Activated naive CD8-positive, alpha-beta T cell treated with anti-CD3 and anti-CD28 coated beads for 36 hours (primary cell): Measurements from ENCODE around the gene GALNS. TPM values are rescaled to one million over a fixed set of nuclear protein-coding genes. Genes with fewer than 3 reads are reported as not detected.
"Not testable (repeated sequence)": the region's sequence is repeated elsewhere in the genome, so short reads cannot be mapped to it uniquely, and the experiment has no call there.

Source experiments
- DNase-seq: peaks from one replicate; pipeline ENCODE4 v3.0.0; 2021
- H3K27ac Mint-ChIP-seq: one replicate; pipeline ENCODE4 v1.8.0; 2022; ENCODE audit warnings: mild to moderate bottlenecking, moderate library complexity, mixed read lengths
- H3K27me3 Mint-ChIP-seq: one replicate; pipeline ENCODE4 v1.8.0; 2022; ENCODE audit warnings: mild to moderate bottlenecking, mixed read lengths
- H3K36me3 Mint-ChIP-seq: one replicate; pipeline ENCODE4 v1.8.0; 2021; ENCODE audit warnings: mild to moderate bottlenecking, mixed read lengths
- H3K4me1 Mint-ChIP-seq: one replicate; pipeline ENCODE4 v1.8.0; 2021; ENCODE audit warnings: mixed read lengths
- H3K4me3 Mint-ChIP-seq: one replicate; pipeline ENCODE4 v1.8.0; 2022; ENCODE audit warnings: mild to moderate bottlenecking, moderate library complexity, mixed read lengths
- H3K9me3 Mint-ChIP-seq: one replicate; pipeline ENCODE4 v1.8.0; 2022; ENCODE audit warnings: mixed read lengths
- total RNA-seq, 2 experiments: library from RNA; stranded (reverse); gene quantifications; one replicate each; pipeline ENCODE4 v1.2.3, GENCODE V29; 2021

GALNS gene
- total RNA-seq, 2 experiments from 2014 or later, result 14.7 to 14.9 TPM

- H3K4me1 Mint-ChIP-seq, result peaks cover 1% of the 10 kb centered on the region
Measured at GRCh38 chr16:88894681-88895300, 38.0 kb upstream of the GALNS start.

DNA sequence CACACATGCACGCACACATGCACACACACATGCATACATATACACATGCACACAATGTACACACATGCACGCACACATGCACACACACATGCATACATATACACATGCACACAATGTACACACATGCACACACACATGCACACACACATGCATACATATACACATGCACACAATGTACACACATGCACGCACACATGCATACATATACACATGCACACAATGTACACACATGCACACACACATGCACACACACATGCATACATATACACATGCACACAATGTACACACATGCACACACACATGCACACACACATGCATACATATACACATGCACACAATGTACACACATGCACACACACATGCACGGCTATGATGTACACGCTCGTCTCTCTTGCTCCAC, 37.5 kb upstream of the GALNS start:
- not testable (repeated sequence) for H3K4me3 Mint-ChIP-seq, H3K27me3 Mint-ChIP-seq, H3K27ac Mint-ChIP-seq, H3K36me3 Mint-ChIP-seq, H3K4me1 Mint-ChIP-seq, H3K9me3 Mint-ChIP-seq, DNase-seq

More at GRCh38 chr16:88894681-88895300, 38.0 kb upstream of the GALNS start:
- Mint-ChIP-seq H3K9me3 (peaks cover 2% of the 10 kb centered on the region), H3K27ac (no peak overlapping the region), H3K4me3 (no peak overlapping the region), H3K36me3 (no peaks in the 10 kb centered on the region), H3K27me3 (no peaks in the 10 kb centered on the region)
- no peak for DNase-seq

DNA sequence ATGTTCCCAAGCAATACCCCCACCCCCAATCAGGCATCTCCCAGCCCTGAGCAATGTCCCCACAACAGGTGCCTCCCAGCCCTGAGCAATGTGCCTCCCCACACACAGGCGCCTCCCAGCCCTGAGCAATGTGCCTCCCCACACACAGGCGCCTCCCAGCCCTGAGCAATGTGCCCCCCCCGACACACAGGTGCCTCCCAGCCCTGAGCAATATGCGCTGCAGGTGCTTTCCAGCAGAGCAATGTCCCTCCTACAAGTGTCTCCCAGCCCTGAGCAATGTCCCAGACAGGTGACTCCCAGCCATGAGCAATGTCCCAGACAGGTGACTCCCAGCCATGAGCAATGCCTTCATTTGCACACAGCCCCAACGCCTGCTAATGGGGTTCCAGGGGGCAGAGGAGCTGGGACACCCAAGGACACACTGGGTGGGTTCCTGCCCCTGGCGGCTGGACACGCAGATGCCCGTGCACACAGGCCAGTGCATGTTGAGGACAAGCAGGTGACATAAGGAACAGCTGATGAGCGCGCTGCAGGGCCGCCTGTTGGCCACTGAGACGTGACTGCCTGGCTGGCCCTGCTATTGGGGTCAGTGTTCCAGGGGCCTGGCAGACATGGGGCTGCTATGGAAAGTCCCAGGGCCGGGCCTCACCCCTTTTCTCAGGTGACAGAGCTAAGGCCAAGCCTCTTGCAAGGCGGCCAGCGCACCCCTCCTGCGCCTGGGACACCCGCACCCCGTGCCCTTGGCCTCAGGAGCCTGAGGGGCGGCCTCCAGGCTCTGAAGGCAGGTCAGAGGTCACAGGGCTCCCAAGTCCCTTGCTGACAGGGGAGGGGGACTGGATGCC, 36.6 kb upstream of the GALNS start:
- peaks cover 1% of the 10 kb centered on the region for H3K4me1 Mint-ChIP-seq
- H3K9me3 Mint-ChIP-seq, result peaks cover 2% of the 10 kb centered on the region
- no peak overlapping the region for H3K4me3 Mint-ChIP-seq
- H3K27ac Mint-ChIP-seq, result no peak overlapping the region
- DNase-seq, result no peak
- no peaks in the 10 kb centered on the region for H3K36me3 Mint-ChIP-seq
- H3K27me3 Mint-ChIP-seq, result no peaks in the 10 kb centered on the region

- H3K9me3 Mint-ChIP-seq, result peaks cover 2% of the 10 kb centered on the region
- H3K27ac Mint-ChIP-seq, result no peak overlapping the region
- peaks cover 1% of the 10 kb centered on the region for H3K4me1 Mint-ChIP-seq
Measured at GRCh38 chr16:88892065-88892464, 35.3 kb upstream of the GALNS start.

GRCh38 chr16:88891083-88891482, 34.3 kb upstream of the GALNS start:
- H3K27me3 Mint-ChIP-seq, result no peaks in the 10 kb centered on the region
- peaks cover 2% of the 10 kb centered on the region for H3K9me3 Mint-ChIP-seq
- no peak overlapping the region for H3K4me3 Mint-ChIP-seq
- H3K4me1 Mint-ChIP-seq, result peaks cover 1% of the 10 kb centered on the region
- no peak overlapping the region for H3K27ac Mint-ChIP-seq
- no peaks in the 10 kb centered on the region for H3K36me3 Mint-ChIP-seq
- no peak for DNase-seq

More at GRCh38 chr16:88892065-88892464, 35.3 kb upstream of the GALNS start:
- H3K4me3 Mint-ChIP-seq, result no peak overlapping the region
- H3K36me3 Mint-ChIP-seq, result no peaks in the 10 kb centered on the region
- DNase-seq, result no peak
- H3K27me3 Mint-ChIP-seq, result no peaks in the 10 kb centered on the region

DNA sequence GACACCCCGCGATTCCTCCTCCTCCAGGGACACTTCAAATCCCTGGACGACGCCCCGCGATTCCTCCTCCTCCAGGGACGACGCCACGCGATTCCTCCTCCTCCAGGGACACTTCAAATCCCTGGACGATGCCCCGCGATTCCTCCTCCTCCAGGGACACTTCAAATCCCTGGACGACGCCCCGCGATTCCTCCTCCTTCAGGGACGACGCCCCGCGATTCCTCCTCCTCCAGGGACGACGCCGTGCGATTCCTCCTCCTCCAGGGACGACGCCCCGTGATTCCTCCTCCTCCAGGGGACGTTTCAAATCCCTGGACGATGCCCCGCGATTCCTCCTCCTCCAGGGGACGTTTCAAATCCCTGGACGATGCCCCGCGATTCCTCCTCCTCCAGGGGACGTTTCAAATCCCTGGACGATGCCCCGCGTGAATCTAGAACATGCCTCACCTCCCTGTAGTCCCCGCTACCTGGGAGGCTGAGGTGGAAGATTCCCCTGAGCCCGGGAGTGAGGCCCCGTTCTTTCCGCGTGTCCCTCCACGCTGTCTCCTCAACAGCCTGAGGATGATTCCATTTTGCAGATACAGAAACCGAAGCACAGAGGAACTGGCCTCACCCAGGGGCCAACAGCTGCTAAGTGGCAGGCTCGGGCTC, 33.1 kb upstream of the GALNS start:
- DNase-seq, H3K36me3 Mint-ChIP-seq, H3K4me3 Mint-ChIP-seq, H3K9me3 Mint-ChIP-seq, H3K4me1 Mint-ChIP-seq, H3K27ac Mint-ChIP-seq, H3K27me3 Mint-ChIP-seq: not testable (repeated sequence)

DNA sequence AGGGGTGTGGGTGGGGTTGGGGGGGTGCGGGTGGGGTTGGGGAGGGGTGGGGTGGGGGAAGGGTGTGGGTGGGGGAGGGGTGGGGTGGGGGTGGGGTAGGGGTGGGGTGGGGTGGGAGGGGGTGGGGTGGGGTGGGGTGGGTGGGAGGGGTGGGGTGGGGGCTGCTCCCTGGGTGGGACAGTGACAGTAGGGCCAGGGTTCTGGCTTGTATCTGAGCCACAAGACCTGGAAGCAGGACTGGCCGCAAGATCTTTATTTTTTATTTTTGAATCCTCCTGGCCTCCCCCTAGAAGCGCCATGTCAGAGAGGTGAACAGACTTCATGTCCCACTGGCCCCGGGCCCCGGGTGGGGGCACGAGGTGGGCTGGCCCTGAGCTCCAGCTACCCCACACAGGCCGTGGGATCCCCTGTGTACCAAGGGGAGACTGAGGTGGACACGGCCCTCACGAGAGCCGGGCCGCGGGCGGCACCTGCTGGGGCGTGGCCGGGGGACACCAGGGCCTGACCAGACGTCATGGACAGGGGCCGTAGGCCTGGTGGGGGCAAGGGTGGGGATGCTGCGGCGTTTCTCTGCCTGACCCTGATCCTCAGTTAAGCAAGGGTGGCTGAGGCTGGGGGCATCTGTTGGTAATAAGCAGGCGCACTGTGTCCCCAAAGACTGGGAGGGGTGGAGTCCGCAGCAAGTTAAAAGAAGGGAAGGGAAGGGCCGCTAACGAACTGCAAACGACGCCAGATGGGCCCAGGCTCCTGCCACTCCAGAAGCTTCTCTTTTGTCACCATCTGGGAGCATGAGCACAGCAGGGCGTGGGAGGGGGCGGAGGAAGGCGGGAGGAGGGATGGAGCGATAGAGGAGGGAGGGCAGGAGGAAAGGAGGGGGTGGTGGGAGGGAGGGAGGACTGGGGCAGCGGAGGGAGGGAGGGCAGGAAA, 32.0 kb upstream of the GALNS start:
- H3K9me3 Mint-ChIP-seq, result no peaks in the 10 kb centered on the region
- H3K36me3 Mint-ChIP-seq, result no peaks in the 10 kb centered on the region
- no peak for DNase-seq
- H3K4me3 Mint-ChIP-seq, result no peak overlapping the region
- no peak overlapping the region for H3K27ac Mint-ChIP-seq
- H3K27me3 Mint-ChIP-seq, result no peaks in the 10 kb centered on the region
- H3K4me1 Mint-ChIP-seq, result no peaks in the 10 kb centered on the region

DNA sequence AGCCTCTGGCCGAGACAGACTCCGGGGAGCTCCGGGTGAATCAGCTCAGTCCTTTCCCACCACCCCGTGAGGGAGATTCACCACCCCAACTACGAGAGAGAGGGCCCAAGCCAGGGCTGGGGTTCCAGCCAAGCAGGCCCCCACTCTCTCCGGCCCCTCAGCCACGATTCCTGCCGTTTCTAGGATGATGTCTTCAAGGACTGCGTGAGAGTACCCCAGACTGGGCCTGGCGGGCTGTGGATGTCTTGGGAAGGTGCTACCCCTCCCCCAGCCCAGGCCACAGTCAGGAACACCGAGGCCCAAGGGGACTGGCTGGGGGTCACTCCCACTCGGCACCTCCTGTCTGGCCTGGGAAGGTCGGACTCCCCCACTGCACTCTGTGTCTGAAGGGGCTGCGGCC, 31.3 kb upstream of the GALNS start:
- DNase-seq, result no peak
- Mint-ChIP-seq H3K27ac (no peak overlapping the region), H3K9me3 (no peaks in the 10 kb centered on the region), H3K36me3 (no peaks in the 10 kb centered on the region), H3K4me1 (no peaks in the 10 kb centered on the region), H3K27me3 (no peaks in the 10 kb centered on the region), H3K4me3 (no peak overlapping the region)

- Mint-ChIP-seq H3K4me3 (no peak overlapping the region), H3K27me3 (no peaks in the 10 kb centered on the region), H3K27ac (no peak overlapping the region), H3K36me3 (no peaks in the 10 kb centered on the region), H3K4me1 (no peaks in the 10 kb centered on the region), H3K9me3 (peaks cover 1% of the 10 kb centered on the region)
- no peak for DNase-seq
Measured at GRCh38 chr16:88886845-88887521, 30.2 kb upstream of the GALNS start.

- DNase-seq, result no peak
- Mint-ChIP-seq H3K27me3 (no peaks in the 10 kb centered on the region), H3K36me3 (no peaks in the 10 kb centered on the region), H3K4me3 (no peak overlapping the region), H3K9me3 (peaks cover 1% of the 10 kb centered on the region), H3K4me1 (no peaks in the 10 kb centered on the region), H3K27ac (no peak overlapping the region)
Measured at GRCh38 chr16:88886420-88886844, 29.7 kb upstream of the GALNS start.

DNA sequence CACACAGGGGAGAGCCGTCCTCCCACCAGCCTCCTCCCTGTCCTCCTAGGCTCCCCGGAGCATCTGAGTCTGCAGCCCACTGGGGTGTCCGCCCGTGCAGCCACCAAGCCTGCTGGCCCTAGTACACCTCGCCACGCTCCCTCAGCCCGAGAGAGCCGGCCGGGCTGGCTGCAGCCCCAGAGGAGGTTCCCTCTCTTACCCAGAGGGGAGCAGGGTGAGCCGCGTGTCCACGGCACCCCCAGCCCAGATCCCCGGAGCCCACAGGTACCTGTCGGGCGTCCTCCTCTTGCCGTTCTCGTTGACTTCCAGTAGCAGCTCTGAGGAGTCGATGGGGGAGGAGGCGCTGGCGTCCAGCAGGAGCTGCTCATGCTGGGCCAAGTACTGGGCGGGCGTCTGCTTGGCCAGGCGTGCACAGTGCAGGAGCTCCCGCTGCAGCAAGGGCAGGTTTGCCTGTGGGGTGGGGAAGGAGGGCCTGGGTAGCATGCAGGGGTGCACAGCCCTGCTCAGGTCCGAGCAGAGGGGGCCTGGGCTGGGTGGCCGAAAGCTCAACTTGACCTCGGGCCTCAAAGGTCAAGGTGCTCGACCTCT, 29.0 kb upstream of the GALNS start:
- no peaks in the 10 kb centered on the region for H3K4me1 Mint-ChIP-seq
- H3K4me3 Mint-ChIP-seq, result no peak overlapping the region
- peaks cover 1% of the 10 kb centered on the region for H3K9me3 Mint-ChIP-seq
- H3K36me3 Mint-ChIP-seq, result no peaks in the 10 kb centered on the region
- no peak overlapping the region for H3K27ac Mint-ChIP-seq
- no peaks in the 10 kb centered on the region for H3K27me3 Mint-ChIP-seq
- DNase-seq, result no peak

DNA sequence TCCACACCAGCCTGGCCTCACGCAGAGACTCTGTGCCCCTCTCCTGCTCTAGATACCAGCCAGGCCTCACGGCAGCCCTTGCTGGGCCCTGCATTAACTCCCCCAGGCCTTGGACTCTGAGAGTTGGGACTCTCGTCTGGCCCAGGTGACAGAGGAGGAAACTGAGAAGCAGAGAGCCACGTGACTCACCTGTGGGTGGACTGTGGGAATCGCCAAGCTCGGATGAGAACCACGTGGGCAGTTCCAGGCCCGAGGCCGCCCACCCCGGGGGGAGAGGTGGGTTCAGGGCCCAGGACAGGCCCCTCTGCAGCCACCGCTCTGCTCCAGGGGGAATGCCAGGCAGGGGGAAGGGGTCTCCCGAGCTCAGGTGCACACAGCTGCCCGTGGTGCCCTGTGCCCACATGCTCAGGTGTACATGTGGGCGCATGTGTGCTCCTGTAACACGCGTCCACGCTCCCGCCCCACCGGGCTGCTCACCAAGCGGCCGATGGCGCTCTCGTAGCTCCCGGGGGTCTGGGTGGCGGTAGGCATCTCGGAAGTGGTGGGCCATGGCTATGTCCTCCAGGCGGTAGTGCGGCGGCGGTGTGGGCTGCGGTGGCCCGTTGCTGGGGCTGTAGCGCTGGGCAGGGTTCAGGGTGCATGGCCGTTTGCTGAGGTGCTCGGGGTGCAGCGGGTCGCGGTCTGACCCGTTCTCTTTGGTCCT, 28.0 kb upstream of the GALNS start:
- Mint-ChIP-seq H3K27me3 (no peaks in the 10 kb centered on the region), H3K27ac (no peak overlapping the region), H3K4me1 (no peaks in the 10 kb centered on the region), H3K9me3 (peaks cover 1% of the 10 kb centered on the region), H3K4me3 (no peak overlapping the region), H3K36me3 (no peaks in the 10 kb centered on the region)
- DNase-seq, result no peak

DNA sequence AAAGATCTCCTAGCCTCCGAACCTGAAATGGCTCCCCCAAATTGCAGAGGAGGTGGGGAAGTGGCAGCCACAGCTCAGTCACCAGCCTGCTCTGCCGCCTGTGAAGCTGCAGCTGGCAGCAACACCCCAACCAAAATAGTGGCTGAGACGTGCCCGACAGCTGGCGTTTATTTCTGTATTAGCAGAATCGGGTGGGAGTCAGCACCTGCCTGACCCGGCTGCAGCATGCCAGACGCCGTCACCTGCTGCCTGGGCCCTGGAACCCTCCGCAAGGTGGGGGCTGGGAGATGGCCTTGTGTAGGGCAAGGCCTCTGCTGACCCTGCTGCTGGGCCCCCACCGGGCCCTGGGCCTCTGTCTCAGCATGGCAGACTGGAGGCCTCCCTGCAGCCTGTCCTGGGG, 27.2 kb upstream of the GALNS start:
- no peak overlapping the region for H3K27ac Mint-ChIP-seq
- no peaks in the 10 kb centered on the region for H3K4me1 Mint-ChIP-seq
- H3K9me3 Mint-ChIP-seq, result peaks cover 1% of the 10 kb centered on the region
- no peak overlapping the region for H3K4me3 Mint-ChIP-seq
- H3K36me3 Mint-ChIP-seq, result no peaks in the 10 kb centered on the region
- DNase-seq, result no peak
- H3K27me3 Mint-ChIP-seq, result no peaks in the 10 kb centered on the region
